Body of pancreas (tissue), 4 donors: ENCODE data around the gene NCK1. TPM values are rescaled to one million over a fixed set of nuclear protein-coding genes. Genes with fewer than 3 reads are reported as not detected.

ENCODE experiments used
- ATAC-seq: fragments of 150-250 bp; one replicate; pipeline ENCODE4 v1.9.1; 2016
- DNase-seq, 4 donors: peaks; one replicate each; pipeline ENCODE4 v3.0.0-alpha.2; 2019
- H3K27ac ChIP-seq, 4 donors: fragments of 200-600 bp; sonication (generic); 1 replicate in 3 of 4; 2 replicates in 1 of 4; pipeline versions ENCODE4 v1.5.1 to v1.6.1; 2016 to 2019; ENCODE audit warnings: mild to moderate bottlenecking in 1 of 4, mixed read lengths in 1 of 4, moderate library complexity in 1 of 4
- H3K27me3 ChIP-seq, 2 donors: fragments of 200-600 bp; sonication (generic); one replicate each; pipeline ENCODE4 v1.6.0; 2016; ENCODE audit warnings: mild to moderate bottlenecking in 1 of 2
- H3K36me3 ChIP-seq, 2 donors: fragments of 200-600 bp; sonication (generic); replicated peaks in 1 of 2; 2 replicates each; pipeline ENCODE4 v1.5.1; 2016; ENCODE audit warnings: low read depth in 2 of 2; ENCODE audit not compliant: insufficient read depth in 1 of 2
- H3K4me1 ChIP-seq: fragments of 200-600 bp; sonication (generic); one replicate; pipeline ENCODE4 v1.6.0; 2016
- H3K4me3 ChIP-seq, 2 donors: fragments of 200-600 bp; sonication (generic); 1 replicate in 1 of 2; 2 replicates in 1 of 2; pipeline ENCODE4 v1.5.1; 2016 to 2019
- H3K9me3 ChIP-seq, 3 donors: fragments of 200-600 bp; sonication (generic); 1 replicate in 2 of 3; 2 replicates in 1 of 3; pipeline ENCODE4 v1.5.1; 2016
- CTCF ChIP-seq, 7 experiments: fragments of 450-650 bp in 4 of 7; fragments of 200-600 bp in 3 of 7; sonication (generic) in 3 of 7; IDR thresholded peaks; one replicate each; pipeline ENCODE4 v1.5.1; 2016 to 2019; ENCODE audit warnings: antibody characterized with exemption in 7 of 7
- POLR2A ChIP-seq, 3 donors: fragments of 450-650 bp; IDR thresholded peaks; one replicate each; pipeline ENCODE4 v1.6.1; 2016; ENCODE audit warnings: antibody characterized with exemption in 3 of 3, mild to moderate bottlenecking in 2 of 3
- WGBS, 2 donors: methylation state at CpG; one replicate each; pipeline ENCODE4 v1.1.5; 2017; 5-methylcytosine and 5-hydroxymethylcytosine counted together
- intact Hi-C: fragments of 100-400 bp; cut with DNase I; formaldehyde crosslinking; loops from one replicate; pipeline ENCODE4 v1.15.1; 2023
- total RNA-seq, 2 donors: library from RNA; depleted of rRNA; stranded (reverse); fragments of >200 nt; gene quantifications; one replicate each; pipeline ENCODE4 v1.1.0, GENCODE V29; 2016

NCK1 gene
- total RNA-seq, 2 donors from 2014 or later = 19.4 to 20.0 TPM

GRCh38 chr3:136882571-136882970, 20.6 kb downstream of the NCK1 start:
- 83 to 94% methylated on average over 1 of the region's 1 CpG for WGBS, 2 donors
- Histone ChIP-seq H3K9me3 (no peaks in the 10 kb centered on the region), H3K4me1 (peaks cover 17% of the 10 kb centered on the region), H3K27ac (no peak overlapping the region), H3K27me3 (no peaks in the 10 kb centered on the region), H3K36me3 (no peaks in the 10 kb centered on the region), H3K4me3 (no peak overlapping the region)
- DNase-seq (no peak), ATAC-seq (no peak)
- TF ChIP-seq CTCF (IDR thresholded peaks at IDR 0.05) (no peak), POLR2A (IDR thresholded peaks at IDR 0.05) (no peak)
- intact Hi-C loops = no loop called here

- intact Hi-C loops = no loop called here
- no peak overlapping the region for H3K27ac ChIP-seq
- no peak overlapping the region for H3K4me3 ChIP-seq
- DNase-seq = no peak
- TF ChIP-seq CTCF (IDR thresholded peaks at IDR 0.05) (no peak), POLR2A (IDR thresholded peaks at IDR 0.05) (no peak)
- H3K27me3 ChIP-seq = no peaks in the 10 kb centered on the region
- ATAC-seq = no peak
- 92 to 96% methylated on average over 9 of the region's 9 CpGs for WGBS, 2 donors
- no peaks in the 10 kb centered on the region for H3K9me3 ChIP-seq
- H3K4me1 ChIP-seq = peaks cover 17% of the 10 kb centered on the region
- no peaks in the 10 kb centered on the region for H3K36me3 ChIP-seq
Observed at GRCh38 chr3:136883967-136884720, 22.1 kb downstream of the NCK1 start.

- Histone ChIP-seq H3K36me3 (no peaks in the 10 kb centered on the region), H3K27me3 (no peaks in the 10 kb centered on the region), H3K4me1 (peaks cover 17% of the 10 kb centered on the region), H3K9me3 (no peaks in the 10 kb centered on the region), H3K4me3 (no peak overlapping the region), H3K27ac (no peak overlapping the region)
- intact Hi-C loops = no loop called here
- DNase-seq (no peak), ATAC-seq (no peak)
- 63% methylated on average over 5 of the region's 5 CpGs for WGBS, 2 donors
- TF ChIP-seq CTCF (IDR thresholded peaks at IDR 0.05) (no peak), POLR2A (IDR thresholded peaks at IDR 0.05) (no peak)
Observed at GRCh38 chr3:136885357-136886213, 23.6 kb downstream of the NCK1 start.

GRCh38 chr3:136889947-136890346, 27.9 kb downstream of the NCK1 start:
- ATAC-seq (no peak), DNase-seq (no peak)
- Histone ChIP-seq H3K4me1 (peaks cover 19% of the 10 kb centered on the region), H3K36me3 (no peaks in the 10 kb centered on the region), H3K9me3 (no peaks in the 10 kb centered on the region), H3K27ac (no peak overlapping the region), H3K27me3 (no peaks in the 10 kb centered on the region), H3K4me3 (no peak overlapping the region)
- intact Hi-C loops = no loop called here
- TF ChIP-seq POLR2A (IDR thresholded peaks at IDR 0.05) (no peak), CTCF (IDR thresholded peaks at IDR 0.05) (no peak)
- WGBS, 2 donors = 77% methylated on average over 7 of the region's 24 CpGs; no CpG with 5 or more reads in 1 of the 2 donors
